HG02763 (cell line): ENCODE results near the gene SFXN3.

Experiments used
- ATAC-seq: cut with Tn5 transposase; IDR thresholded peaks from one replicate; pipeline ENCODE4 v1.9.1; 2021; ENCODE audit warnings: mild to moderate bottlenecking, moderate library complexity; ENCODE audit not compliant: unreplicated experiment

SFXN3 gene

DNA sequence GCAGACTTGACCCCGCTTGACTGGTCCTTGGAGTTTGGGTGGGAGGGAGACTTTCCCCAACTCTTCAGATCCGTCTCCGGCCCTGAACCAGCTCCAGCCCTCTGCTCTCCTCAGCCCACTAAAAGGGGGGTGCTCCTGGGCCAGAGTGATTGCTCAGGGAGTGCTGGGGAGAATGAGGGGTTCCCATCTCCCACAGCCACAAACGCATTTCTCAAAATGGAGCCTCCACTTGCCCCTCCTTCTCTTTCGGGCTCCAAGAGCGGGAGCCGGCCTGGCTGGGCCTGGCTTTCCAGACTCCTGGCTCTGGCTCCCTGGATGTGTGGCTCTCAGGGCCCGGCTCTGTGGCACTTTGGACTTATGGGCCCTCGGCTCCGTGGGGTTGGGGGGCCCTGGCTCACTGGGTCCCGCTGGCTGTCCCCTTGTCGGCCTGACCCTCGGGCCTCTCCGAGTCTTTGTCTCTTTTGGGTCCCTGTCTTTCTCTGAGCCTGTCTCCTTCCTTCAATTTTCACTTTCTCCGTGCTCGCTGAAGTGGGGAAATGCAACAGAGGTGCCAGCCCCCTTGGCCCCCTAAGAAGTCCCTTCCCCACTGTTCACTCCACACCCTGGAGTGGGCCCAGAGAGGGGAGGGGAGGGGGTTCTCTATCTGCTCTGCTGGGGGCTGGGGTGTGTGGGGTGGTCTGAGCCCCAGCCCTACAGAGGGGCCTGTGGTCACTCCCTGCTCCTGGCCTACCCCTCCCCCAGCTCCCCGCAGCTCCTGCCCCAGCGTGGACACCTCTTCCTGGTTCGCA lies 30.7 kb upstream of the SFXN3 start:
- ATAC-seq: no peak

DNA sequence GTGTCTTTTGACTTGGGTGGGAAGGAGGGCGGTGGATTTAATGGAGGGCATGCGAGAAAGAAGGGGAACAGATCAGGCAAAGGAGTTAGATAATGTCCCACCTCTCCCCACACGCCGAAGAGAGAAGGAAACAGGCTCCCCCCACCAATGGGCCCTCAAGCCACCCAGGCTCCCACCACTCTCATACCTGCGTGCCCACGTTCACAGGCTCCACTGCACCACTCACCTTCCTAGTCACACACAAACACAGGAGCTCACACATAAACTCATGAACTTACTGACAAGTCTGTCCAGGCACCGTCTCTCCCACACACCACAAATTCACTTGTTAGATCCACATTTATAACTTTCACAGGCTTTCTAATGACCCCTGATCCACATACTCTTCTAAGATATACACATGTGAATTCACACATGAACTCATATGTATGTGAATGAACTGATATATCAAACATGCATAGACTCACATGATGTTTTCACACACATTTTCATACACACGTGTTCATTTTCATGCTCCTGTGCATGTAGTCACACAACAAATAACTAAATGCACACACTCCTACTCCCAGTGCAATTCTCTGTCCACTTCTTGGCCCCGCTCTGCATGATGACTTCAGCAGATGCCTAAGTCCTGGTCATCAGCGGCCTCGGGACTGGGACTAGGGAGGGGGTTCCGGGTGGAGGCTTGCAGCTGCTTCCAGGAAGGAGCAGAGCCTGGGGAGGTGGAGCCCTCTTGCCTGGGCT lies 29.9 kb upstream of the SFXN3 start:
- ATAC-seq: no peak

DNA sequence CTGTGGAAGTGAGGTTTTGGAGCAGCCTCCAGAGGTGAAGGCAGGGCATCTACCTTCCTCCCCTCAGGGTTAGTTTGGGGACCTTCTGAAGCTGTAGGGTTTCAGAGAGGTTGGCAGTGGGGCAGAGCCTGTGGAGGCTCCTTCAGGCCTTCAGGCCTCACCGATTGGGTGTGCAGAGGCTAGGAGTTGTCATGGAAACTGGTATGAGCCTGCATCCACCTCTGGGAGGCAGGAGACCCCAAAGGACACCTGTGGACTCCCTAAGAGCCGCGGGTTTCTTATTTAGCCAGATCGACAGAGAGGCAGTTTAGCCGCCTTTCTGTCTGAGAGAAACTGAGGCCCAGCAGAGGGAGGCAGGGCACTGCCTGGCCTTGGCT lies 29.4 kb upstream of the SFXN3 start:
- ATAC-seq: no peak

GRCh38 chr10:101002456-101002855 lies 28.6 kb upstream of the SFXN3 start:
- ATAC-seq: no peak

DNA sequence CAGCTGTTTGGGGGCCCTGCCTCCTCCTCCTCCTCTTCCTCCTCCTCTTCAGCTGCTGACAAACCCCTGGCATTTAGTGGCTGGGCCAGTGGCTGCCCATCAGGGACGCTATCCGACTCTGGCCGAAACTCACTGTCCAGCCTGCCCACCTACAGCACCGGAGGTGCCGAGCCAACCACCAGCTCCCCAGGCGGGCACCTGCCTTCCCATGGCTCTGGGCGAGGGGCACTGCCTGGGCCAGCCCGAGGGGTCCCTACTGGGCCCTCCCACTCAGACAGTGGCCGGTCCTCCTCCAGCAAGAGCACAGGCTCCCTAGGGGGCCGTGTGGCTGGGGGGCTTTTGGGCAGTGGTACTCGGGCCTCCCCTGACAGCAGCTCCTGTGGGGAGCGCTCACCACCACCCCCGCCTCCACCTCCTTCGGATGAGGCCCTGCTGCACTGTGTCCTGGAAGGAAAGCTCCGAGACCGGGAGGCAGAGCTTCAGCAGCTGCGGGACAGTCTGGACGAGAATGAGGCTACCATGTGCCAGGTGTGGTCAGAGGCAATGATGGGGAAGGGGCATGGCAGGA lies 27.3 kb upstream of the SFXN3 start:
- no peak for ATAC-seq

GRCh38 chr10:101005361-101005760 lies 25.7 kb upstream of the SFXN3 start:
- ATAC-seq: no peak

DNA sequence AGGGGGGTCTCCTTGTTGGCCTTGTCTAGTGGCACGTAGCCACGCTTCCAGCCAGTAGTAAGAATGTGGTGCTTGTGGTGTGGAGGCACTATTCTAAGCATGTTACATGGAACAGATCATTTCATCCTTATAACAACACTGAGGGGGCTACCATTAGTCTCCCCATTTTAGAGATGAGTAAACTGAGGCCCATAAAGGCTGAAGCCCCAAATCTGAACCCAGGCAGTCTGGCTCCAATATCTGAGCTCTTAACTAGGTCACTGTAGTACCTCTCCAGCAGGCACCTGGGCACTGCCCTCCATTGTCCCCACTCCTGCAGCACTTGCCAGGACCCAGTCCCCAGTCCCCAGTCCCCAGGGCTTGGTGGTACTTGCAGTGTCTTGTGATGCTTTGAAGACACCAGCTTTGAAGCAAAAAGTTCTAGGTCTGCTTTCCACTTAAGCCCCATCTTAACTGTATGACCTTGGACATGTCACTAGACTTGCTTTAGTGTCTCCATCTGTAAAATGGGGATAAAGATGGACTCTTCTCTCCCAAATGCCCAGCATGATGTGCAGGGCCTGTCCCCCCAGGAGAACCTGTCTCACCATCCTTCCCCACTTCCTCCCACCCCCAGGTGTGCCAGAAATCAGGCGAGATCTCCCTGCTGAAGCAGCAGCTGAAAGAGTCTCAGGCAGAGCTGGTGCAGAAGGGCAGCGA lies 25.0 kb upstream of the SFXN3 start:
- ATAC-seq: no peak

DNA sequence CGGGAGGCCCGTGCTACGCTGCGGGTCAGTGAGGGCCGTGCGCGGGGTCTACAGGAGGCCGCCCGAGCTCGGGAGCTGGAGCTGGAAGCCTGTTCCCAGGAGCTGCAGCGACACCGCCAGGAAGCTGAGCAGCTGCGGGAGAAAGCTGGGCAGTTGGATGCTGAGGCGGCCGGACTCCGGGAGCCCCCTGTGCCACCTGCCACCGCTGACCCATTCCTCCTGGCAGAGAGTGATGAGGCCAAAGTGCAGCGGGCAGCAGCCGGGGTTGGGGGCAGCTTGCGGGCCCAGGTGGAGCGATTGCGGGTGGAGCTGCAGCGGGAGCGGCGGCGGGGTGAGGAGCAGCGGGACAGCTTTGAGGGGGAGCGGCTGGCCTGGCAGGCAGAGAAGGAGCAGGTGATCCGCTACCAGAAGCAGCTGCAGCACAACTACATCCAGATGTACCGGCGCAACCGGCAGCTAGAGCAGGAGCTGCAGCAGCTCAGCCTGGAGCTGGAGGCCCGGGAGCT lies 24.4 kb upstream of the SFXN3 start:
- no peak for ATAC-seq

GRCh38 chr10:101007099-101007711 lies 23.8 kb upstream of the SFXN3 start:
- ATAC-seq: no peak

DNA sequence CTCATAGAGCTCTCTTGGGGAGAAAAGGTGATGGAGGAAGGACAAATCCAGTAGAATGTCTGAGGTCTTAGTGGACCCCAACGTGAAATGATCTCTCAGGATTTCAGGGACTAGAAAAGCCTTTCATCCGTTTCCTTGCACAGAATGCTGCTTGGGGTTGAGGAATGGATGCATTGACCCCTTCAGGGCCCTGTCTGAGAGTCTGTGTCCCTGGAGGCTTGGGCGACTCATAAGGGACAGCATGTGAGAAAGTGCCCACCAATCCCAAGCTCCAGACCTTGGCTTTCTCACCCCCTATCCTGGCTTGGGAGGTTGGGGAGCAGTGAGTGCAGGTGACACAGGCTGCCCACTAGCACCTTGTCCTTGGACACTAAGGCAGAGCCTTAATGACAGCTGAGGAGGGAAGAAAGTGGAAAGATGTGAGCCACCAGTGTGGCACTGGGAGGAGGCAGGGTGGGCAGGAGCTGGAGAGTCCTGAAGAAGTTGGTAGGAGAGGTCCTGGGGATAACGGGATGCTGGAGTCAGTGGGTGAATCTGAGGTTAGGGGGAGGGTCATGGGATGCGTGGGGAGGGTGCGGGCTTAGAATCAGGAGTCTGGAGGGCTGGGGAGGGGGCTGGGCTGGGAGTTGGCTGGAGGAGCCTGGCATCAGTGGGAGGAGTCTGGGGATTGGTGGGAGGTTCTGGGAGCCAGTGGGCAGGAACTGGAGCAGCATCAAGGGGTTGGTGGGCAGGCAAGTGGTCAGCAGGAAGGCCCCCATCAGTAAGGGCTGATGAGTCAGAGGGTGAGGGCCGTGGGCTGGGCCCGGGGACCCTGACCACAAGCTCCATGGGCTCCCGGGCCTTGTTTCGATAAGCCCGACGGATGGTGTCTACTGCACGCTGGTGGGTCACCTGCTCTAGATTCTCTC lies 22.9 kb upstream of the SFXN3 start:
- no peak for ATAC-seq

GRCh38 chr10:101008823-101009423 lies 22.1 kb upstream of the SFXN3 start:
- no peak for ATAC-seq

DNA sequence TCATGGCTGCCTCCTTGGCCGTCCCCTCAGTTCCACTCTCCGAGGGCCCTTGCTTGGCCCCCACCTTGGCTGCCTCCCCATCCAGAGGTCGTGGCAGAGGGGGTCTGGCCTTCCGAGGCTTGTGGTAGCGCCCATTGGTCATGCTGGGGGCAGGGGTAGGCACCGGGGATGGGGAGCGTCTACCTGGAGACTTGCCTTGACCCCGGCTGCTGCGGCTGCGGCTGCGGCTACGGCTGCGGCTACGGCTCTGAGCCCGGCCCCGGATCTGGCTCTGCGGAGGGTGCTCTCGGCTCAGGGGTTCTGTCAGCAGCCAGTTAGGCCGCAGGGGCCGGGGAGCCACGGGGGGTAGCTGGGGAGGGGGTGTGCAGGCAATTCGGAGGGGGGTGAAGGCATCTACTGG lies 20.7 kb upstream of the SFXN3 start:
- ATAC-seq: no peak

DNA sequence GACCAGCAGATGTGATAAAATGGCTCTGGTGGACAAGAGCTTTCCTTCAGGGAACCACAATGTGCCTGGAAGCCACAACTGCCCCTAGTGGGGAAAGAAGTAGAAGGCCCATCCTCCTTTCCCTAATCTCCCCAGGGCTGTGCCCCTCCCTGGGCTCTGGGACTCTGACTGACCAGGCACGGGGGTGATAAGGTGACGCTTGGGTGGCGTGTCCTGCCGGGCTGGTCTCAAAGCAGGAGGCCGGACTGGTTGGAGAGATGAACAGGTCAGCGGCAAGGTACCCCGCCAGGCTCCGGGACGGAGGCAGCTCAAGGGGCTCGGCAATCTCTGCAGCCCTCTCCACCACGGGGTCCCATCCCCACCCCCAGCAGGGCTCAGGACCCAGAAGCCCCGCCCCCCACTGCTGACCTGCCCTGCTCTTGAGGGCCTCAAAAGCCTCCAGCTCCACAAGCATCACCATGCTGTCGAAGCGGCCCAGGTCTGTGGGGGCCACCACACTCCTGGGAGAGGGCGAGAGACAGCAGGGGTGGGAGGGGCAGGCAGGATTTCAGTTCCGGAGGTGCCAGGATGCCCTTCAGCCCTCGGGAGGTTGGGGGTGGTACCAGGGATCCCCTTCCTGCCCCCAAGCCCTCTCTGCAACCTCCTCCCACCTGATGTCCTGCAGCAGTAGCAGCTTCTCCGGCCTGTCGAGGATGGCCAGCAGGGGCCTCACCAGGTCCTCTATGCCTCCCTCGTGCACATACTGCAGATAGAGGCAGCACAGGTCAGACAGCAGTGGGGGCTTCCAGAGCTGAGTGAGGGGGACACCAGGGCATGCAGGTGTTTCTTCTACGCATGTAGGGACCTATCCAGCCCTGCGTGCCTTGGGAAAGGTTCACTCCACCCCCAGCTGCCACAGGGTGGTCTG lies 19.3 kb upstream of the SFXN3 start:
- no peak for ATAC-seq

DNA sequence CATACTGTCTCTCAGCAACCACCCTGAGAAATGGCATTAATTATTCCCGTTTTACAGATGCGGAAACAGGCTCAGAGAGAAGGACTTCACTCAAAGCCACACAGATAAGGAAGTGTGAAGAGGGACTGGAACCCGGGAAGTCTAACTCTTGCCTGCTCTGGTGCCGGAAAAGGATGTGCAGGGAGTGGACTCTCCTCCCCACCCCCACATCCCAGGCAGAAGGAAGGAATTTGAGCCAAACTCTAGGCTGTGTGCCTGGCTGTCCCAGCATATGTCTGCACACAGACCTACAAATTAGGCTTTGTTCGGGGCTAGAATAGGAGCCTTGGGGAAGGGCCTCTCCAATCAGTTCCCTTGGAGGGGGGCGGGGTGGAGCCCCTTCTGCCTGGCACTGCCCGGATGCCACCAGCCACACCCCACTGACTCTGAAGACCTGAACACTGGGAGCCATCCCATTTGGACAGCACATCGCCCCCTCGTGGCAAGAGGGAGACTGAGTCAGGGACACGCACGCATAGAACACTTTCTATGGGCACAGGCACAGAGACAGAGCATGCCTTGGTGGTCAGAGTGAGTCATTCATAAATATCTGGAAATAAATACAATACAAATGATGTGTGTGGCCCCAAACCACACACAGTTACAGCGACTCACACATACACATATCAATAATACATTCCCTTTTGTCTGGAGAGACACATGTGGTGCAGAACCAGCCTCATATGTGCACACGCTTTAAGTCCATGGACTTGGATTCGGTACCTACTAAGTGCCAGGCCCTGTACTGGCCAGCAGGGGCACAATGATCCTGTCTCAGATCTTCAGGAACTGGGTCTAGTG lies 18.3 kb upstream of the SFXN3 start:
- ATAC-seq: no peak

- ATAC-seq: no peak
Measured at GRCh38 chr10:101013365-101013825, 17.6 kb upstream of the SFXN3 start.

- ATAC-seq: no peak
Measured at GRCh38 chr10:101014230-101014884, 16.7 kb upstream of the SFXN3 start.
